GM19025 (cell line): ENCODE measurements around the gene PRKCD.

ENCODE experiments used
- ATAC-seq: cut with Tn5 transposase; IDR thresholded peaks from one replicate; pipeline ENCODE4 v1.9.1; 2021; ENCODE audit warnings: mild to moderate bottlenecking, low read depth, moderate library complexity; ENCODE audit not compliant: unreplicated experiment

PRKCD gene

DNA sequence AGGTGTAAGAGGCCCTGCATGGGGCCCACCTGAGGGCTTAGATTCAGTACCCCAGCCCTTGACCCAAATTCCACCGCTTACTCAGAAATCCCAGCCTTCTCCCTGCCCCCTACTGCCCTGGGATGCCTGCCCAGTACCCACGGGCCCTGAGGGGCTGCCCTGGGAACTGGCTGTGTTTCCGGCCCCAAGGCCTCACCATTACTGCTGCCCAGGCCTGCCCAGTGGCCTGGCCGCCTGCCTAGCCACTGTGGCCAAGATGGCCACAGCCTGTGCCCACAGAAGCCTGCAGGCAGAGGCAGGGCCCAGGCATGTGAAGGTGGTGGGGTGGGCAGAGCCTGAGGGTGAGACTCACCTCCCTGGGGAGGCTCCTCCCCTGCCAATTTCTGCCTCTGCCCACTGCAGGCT, 6.1 kb upstream of the PRKCD start:
- no peak for ATAC-seq

DNA sequence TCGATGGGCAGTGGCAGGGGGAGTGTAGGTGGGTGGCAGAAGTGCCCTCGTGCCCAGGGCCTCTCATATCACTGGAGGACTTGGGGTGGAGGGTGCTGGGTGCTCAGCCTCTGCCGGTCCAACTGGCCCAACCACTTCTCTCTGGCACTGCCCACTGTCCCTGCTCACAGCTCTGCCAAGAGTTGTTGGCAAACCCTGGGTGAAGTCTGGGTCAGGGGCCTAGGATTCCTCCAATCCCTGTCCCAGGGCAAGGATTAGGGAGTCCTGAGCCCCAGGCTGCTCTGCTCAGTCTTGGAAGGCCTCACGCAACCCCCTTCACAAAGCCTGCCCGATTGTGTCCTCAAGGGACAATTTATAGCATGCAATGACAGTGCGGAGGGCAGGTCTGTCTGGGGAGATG, 5.2 kb upstream of the PRKCD start:
- no peak for ATAC-seq

DNA sequence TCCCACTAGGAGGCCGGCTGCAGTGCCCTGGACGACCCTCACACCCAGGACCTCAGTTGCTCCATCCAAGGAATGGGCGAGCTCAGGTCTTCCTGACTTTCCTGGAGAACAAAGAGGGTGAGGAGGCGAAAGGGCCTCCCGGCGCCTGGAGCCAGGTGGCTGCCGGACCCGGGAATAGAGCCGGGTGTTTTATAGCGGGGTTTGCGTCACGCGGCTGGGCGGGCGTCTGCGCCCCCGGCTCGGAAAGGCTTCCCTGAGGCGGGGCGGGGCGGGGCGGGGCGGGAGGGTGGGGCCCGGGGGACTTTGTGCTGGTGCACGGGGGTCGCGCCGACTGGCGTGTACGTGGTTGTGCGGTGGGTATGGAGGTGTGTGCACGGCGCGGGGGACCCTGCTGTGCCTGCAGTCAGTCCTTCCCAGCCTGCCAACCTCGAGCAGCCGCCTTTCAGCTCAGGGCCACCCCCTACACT, 4.6 kb upstream of the PRKCD start:
- ATAC-seq: no peak

DNA sequence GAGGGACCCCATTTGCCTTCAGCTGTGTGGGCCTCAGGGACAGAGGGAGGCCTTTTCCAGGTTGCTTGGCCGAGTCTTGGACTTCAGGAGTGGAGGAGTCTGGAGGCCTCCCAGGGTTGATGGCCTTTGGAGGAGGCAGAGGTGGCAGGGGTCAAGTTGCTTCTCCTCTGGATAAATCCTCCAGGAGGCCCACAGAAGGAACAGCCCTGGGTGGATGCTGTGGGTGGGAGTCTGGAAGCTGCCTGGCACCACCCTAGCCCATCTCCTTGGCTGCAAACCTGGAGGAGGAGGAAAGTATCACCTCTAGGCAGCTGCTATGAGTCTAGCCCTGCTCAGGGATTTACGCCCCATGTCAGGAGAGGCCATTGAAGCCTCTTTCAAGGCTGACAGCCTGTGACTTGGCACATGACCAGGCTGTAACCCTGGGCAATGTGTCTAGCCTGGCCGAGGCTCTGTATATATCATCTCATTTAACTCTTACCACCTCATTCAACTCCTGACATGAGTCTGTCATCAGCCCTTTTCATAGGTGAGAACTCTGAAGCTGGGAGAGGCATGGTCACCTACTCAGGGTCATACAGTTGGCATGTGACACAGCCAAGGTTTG, 2.9 kb upstream of the PRKCD start:
- ATAC-seq: no peak

DNA sequence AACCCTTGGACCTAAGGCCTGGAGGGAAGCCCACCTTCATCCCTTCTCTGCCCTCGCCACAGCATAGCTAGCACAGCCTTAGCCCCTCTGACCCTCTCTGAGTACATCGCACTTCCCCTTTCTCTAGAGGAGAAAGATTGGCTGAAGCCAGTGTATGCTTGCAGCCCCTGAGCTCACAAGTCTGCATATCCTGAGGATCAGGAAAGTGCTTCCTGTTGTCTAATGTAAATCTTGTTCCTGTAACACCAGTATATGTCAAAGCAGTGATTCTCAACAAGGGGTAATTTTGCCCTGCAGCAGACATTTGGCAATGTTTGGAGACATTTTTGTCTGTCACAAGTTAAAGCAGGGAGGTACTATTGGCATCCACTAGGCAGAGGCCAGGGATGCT, 2.2 kb upstream of the PRKCD start:
- no peak for ATAC-seq

DNA sequence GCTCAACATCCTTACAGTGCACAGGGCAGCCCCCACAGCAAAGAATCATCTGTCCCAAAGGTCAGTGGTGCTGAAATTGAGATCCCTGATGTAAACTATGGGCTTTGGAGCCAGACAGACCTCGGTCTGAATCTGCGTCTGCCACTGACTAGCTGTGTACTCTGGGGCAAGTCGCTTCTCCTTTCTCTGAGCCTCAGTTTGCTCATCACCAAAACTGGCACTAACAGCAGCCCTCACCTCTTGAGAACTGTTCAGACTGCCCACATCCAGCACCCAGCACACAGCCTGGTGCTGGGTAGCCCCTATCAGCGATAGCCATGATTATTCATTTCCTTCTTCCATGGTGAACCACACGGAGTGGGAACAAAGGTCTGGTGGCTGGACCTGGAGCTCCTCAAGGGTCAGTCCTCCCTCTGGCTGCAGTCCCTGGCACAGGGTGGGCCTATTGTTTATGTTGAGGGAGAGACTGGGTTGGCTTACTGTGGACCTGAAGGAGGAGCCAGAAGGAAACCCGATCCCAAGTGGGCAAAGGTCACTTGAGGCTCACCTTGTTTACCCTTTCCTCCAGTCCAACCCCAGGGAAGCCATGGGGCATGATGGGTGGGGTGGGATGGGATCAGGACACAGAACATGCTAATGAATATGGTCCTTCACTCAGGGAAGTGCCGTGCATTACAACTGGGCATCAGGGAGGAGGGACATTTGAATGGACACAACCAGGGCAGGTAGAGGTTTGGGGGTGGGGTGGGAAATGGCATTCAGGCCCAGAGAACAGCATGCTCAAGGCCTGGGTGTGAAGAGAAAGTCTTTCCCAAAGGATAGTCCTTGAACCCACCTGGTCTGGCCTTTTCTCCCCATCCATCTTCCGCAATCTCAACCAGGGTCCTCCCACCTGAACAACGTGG, 1.6 kb upstream of the PRKCD start:
- ATAC-seq: no peak

DNA sequence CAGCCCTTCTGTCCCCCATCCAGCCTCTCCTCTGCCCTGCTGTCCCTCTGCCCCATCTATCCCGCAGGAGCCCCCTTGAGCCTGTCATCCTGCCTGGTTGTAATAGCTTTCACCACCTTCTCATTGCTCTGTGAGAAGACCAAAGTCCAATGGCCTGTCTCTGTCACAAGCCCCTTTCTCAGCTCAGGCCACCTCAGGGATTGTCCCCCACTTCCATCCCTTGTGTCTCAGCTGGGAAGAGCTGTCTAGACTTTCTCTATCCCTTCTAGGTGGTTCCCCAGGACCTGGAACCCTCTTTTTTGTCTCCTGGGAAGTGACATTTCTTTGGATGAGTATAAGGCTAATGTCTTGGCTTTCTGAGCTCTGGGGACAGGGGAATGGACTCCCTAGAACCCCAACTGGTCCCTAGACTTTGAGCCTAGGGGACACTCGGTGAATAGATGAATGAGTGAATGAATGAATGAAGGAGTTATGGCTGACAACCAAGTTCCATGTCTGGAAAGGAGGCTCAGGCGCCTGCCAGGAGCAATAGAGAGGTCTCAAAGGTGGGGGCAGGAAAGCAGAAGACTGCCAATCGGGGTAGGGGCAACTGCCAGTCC, 849 bp upstream of the PRKCD start:
- no peak for ATAC-seq

DNA sequence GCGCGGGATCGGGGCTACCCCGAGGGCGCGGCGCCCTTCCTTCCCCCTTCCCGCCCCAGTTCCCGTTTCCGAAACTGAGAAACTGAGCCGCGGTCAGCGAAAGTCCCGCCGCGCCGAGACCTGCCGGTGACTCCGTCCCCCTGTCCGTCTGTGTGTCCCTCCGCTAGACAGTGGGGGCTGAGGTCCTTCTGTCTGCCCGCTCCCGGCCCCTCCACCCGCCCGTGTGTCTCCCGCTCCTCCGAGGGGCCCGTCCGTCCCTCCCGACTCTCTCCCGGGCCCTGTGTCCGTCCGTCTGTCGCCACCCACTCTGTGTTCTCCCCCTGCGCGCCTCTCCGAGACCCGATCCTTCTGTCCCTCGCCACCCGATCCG, 426 bp downstream of the PRKCD start:
- ATAC-seq: peak; percentile 14

DNA sequence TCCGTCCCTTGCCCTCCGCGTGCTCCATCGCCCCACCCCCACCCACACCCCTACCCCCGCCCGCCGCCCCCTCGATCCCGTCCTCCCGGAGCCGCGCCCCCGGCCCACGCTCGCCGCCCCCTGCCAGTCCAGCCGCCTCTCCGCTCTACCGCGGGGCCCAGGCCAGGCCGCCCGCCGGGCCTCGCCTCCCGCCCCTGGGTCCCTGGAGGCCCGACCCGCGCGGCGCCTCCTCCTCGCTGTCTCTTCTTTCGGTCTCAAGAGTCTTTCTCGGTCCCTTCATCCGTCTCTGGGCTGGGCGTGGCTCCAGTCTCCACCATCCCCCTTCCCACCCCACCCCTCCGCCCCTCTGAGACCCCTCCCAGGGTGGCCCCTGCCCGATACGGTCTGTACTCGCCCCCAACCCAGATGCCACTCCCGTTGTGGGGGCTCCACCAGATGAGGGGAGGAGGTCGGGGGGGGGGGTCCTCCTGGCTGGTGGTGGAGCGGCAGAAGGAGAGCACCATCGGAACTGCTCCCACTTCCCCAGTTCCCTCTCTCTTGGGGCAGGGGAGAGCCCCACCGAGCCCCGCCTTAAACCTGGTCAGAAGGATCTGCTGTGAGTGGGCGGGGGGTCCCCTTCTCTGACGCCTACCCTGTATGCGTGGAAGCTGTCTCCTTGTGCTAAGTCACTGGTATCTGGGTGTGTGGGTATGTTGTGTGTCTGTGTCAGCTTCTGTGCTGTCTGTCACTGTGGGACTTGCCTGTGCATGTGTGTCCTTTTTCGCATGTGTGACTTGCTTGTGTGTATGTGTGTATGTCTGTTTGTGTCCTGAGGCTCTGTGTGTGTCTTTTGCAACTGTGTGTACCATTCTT, 1.0 kb downstream of the PRKCD start:
- ATAC-seq: no peak

DNA sequence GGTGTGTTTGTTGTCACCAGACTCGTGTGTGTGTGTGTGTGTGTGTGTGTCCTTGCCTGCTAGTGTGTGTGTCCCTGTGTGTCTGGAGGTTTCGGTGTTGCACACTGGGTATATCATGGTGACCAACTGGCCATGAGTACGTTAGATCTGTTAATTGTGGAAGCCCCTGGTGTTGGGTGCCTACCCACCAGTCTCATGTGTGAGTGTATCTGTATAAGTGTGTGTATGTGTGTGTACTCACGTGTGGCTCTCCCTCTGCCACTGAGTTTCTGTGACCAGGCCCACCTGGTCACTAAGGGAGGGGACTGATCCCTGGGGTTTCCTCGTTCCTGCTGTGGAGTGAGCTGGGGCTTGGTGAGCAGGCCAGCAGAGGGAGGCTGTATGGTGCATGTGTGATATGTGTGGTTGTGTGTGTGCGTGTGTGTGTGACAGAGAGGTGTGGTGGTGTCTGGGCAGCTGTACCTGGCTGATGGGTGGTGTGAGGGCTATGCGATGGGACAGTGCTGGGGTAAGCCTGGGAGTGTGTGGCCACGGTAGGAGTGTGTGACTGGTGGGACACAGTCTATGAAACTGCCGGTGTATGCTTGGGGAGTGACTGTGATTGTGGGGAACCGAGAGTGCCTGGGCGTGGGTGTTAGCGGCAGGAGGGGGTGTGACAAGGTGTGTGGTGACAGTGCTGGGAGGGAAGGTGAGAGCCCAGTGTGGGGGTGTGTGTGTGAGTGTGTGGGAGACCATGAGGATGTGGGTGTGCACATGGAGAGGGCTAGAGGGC, 1.8 kb downstream of the PRKCD start:
- no peak for ATAC-seq

DNA sequence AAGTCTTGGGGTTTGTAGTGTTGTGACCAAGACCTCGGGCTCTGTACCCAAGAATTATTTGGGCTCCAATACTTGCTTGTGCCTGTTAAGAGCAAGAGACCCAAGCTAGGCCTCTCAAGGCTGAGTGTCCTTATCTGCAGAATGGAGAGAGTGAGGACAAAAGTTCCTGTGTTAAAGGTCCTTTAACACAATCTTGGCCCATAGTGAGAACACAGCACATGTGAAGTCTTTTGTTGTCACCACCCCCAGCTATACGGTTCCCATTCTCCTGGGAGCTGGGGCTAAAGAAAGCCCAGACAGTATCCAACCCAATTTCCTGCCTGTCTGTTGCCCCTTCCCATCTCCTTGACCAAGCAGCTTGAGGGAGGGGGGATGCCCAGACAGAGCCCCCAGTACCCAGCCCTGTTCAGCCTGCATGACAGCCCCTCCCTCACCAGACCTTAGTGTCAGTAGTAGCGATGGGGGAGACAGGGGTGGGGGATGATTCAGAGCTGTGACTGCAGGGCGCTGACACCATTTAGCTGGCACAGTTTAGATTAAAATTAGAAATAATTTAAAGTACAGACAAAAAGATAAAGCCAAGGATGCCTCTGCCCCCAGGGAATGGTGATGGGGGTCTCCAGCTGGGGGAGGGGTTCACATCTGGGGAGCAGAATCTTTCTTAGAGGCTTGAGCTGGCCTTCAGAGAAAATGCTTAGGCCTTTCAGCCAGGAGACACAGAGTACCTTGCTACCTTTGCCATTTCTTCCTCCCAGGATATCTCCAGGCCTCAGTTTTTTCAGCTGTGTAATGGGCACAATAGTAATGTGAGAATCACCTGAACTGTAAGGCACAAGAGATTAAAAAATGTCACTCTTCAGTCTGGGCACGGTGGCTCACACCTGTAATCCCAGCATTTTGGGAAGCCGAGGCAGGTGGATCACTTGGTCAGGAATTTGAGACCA, 2.7 kb downstream of the PRKCD start:
- no peak for ATAC-seq

DNA sequence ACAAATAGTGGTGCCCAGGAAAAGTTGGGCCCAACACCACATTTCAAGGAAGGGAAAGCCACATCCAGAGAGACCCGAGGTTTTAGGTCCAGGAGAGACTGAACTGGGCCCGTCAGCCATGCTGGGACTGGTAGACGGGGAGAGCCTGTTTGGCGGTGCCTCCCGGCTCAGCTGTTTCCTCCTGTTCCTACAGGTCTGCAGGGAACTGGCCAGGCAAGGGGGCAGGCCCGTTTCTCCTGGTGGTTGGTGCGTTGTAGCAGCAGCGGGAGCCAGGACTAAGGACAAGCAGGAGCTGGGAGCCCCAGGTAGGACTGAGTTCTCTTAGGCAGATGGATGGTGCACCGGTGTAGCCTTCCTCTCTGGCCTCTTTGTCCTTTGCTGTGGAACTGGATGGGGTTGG, 3.9 kb downstream of the PRKCD start:
- ATAC-seq: no peak

DNA sequence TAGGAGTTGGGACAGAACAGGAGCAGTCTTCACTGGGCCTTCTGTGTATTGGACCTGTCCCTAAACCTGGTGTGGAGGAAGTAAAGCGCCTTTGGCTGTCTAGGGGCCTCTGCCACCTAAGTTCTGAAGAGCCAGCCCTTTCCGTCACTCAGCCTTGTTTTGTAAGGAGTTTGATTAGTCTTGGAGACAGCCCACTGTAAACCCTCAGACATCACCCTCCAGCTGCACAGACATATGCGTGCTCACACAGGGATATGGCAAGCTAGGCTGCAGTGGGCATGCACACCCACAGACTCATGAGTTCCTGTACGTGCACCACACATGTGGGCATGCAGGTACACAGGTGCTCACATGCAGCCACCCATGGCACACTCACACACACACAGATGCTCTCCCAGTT, 5.2 kb downstream of the PRKCD start:
- ATAC-seq: no peak

DNA sequence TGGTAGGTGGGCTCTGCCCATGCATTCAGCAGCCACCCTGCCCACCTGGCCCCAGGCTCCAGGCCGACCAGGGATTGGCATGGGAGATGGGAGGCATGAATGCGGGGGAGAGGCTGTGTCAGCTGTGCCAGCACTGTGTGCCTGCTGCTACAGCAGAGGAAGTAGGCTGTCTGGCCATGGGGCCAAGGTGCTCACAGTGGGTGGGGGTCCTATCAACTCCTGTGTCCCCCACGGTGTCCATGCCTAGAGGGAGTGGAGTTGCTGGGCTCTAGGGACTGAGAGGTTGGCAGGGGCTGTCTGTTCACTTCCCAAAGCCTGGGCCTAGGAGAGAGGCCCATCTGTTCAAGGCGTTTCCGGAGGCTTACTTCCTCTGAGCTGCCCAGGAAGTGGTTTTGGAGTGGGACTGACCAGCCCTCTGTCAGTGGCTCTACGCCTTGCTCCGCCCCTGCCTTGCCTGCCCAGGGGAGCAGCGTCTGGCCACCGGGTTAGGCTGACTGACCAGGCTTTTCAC, 5.8 kb downstream of the PRKCD start:
- ATAC-seq: no peak

DNA sequence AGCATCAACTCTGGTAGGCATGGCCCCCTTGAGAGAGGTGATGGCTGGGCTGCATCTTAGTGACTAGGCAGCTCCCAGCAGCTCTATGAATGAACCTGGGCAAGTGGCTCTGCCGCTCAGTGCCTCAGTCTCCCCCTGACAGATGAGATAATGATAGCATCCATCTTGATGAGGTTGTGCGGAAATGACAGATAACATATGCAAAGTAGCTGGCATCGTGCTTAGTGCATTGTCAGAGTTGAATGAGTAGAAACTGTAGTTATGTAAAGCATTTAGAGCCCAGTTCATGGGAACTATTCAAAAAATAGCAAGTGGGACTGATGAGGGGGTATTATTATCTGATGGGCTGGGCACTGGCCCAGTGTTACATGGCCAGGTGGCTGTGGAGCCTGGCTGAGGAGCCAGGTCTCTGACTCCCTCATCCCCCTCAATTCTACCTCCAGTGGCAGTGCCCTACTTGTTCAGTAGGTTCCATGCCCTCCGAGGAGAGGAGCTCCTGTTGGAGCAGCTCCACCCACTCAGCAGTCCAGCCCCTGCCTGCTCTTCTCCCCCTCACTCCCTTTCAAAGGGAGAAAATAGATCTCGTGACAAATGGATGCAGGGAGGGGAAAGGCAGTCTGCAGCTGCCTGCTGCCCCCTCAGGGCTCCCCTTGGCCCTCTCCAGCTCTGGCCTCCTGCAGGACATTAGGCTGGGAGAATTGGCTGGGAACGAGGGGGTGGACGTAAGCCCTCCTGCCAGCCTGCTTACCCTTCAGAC, 6.6 kb downstream of the PRKCD start:
- ATAC-seq: no peak

DNA sequence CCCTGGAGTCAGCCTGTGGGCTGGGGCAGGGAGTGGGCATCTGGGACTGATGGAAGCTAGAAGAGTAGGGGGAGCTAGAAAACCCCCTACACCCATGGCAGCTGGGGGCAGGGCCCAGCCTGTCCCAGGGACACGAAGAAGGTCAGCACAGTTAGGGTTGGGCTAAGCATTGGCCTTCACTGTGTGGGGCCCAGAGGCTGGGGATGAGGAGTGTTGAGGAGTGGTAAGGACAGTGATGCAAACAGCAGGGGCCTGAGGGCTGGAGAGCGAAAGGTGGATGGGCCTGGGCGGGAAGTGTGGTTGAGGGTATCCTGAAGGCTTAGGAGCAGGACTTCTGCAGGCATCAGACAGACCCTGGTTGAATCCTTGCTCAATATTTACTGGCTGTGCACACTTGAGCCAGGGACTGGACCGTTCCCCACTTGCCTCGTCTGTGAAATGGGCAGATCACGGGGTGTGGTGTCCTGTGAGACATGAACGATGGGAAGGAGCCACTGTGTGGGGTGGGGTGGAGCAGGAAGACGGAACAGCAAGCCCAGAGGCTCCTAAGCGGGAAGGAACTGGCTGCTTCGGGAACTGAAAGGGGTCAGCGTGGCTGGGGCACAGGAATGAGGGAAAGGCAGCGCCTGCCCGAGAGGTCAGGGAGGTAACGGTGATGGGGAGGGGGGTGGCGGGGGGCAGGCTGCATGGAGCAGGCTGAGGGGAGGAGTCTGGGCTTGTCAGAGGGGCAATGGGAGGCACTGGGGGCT, 7.3 kb downstream of the PRKCD start:
- ATAC-seq: no peak

DNA sequence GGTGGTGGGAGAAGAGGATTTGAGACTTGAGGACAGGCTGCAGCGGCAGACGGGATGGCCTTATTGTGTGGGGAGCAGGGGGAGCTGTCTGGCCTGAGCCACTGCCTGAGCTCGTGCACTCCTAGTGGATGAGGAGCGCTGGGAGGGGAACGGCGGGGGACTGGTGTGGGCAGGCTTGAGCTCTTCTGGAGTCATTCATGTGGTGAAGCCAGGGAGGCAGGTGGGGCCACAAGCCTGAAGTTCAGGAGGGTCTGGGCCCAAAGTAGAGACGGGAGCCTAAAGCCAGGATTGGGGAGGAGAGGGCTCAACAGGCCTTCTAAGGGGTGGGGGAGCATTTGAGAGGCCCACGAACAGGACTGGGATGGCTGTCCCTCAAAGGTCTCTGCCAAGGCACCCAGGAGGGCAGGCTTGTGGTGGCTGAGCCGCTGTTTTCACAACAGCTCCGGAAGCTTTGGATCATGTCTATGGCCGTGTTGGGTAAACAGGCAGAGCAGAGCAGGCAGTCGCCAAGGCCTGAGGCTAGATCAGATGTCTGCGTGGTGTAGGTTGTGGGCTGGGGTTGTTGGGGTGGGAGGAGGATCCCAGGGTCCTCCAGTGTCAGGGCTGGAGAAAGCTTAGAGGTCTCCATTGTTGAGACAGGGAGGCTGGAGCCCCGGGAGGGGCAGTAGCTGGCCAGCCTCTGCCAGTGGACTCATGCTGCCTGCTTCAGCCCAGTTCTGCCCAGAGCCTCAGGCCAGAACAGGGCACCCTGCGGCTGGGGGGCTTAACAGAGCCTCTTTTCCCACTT, 8.2 kb downstream of the PRKCD start:
- ATAC-seq: no peak
